GM18951 (cell line): ENCODE measurements around the gene NCKIPSD.

Source experiments
- POLR2A ChIP-seq: IDR thresholded peaks from 4 replicates; pipeline ENCODE4 v1.6.1; 2011; ENCODE audit warnings: mild to moderate bottlenecking; ENCODE audit not compliant: insufficient read length, insufficient read depth; ENCODE audit errors: extremely low read depth
- in situ Hi-C: fragments of 300-500 bp; cut with MboI; formaldehyde crosslinking; loops from one replicate; pipeline ENCODE4 v1.12.0; 2022; ENCODE audit warnings: low sequenced_read_pairs, mixed read lengths, inconsistent platforms; ENCODE audit not compliant: unreplicated experiment

NCKIPSD gene

DNA sequence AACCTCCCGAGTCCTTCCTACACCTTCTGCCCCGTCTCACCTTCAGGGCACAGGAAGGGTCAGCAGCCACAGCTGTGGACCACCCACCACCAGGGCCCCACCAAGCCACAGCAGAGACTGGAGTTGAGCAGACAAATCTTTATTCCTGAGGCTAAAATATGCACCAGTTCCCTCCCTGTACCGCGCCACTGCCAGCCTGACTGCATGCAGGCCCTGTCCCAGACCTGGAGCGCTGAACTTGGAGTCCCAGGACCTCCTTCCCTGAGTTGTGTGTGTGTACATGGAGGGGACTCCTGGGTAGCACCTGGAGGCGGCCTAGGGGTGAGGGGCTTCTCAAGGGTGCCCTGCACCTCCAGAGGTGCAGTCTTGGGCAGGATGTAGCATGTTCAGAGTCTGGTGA lies 60.1 kb downstream of the NCKIPSD start:
- TF ChIP-seq POLR2A: no peak
- in situ Hi-C loops: no loop called here

DNA sequence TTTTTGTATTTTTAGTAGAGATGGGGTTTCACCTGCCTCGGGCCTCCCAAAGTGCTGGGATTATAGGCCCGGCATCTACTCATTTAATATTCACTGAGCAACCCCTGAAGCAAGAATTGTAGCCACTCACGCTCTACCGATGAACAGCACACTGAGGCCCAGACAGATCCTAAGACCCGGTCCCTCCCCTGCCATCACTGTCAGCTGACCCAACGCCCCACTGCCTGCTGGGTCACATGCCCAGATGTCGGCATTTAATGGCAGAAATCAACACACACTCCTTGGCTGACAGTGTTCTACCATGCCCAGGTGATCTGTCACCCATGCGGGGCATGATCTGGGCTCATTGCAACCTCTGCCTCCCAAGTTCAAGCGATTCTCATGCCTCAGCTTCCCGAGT lies 60.9 kb downstream of the NCKIPSD start:
- in situ Hi-C loops: no loop called here
- no peak for TF ChIP-seq POLR2A

DNA sequence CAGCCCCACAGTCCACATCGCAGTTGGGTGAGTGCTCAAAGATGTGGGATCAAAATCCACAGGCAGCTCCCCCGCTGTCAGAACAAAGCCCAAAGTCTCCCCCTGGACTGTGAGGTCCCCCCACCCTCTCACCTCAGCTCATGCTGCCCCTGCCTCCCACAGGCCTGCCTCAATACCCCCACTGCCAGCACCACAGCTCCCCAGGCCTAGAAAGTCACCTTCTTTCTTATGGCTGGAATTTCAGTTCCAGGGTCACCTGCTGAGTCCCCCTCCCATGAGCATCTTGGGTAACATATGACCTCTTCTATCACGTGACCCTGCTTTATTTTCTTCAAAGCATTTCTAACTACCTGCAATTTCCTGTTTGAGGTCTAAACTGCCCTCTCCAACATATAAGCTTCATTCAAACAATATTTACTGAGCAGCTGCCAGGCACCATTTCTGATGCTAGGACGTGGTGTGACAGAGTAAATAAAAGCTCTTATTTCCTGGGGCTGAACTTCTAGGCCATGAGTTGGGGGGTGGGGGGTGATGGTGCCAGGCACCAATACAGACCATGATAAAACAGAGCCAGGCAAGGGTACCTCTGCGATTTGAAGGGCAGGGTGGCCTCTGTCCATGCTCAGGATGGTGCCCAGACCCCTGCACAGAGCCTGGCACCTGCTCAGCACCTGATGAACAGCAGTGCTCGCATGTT lies 61.7 kb downstream of the NCKIPSD start:
- no peak for TF ChIP-seq POLR2A

More for the DNA sequence above, 61.7 kb downstream of the NCKIPSD start:
- in situ Hi-C loops: no loop called here
